Measurements from ENCODE around the gene CLEC20A.

Gene CLEC20A

DNA sequence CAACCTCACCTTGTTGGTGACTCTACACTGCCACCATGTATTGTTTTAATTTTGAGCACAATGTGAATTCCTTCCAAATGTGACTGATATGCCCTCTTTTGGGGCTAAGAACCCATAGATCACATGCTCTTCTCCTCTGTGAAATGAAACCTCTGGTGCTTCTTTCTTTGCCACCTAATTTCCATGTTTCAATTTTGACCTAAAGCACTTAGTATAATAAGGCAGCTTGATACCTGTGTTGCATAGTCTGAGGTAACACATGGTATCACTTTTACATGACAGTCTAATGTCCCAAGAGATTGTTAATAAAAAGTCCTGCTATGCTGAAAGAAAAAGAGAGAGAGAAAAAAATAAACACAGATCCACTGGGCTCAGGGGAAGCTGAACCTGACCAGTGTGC is 24.2 kb downstream of the CLEC20A start:
- no peak for DNase-seq (ENCODE audit: low read depth)

DNA sequence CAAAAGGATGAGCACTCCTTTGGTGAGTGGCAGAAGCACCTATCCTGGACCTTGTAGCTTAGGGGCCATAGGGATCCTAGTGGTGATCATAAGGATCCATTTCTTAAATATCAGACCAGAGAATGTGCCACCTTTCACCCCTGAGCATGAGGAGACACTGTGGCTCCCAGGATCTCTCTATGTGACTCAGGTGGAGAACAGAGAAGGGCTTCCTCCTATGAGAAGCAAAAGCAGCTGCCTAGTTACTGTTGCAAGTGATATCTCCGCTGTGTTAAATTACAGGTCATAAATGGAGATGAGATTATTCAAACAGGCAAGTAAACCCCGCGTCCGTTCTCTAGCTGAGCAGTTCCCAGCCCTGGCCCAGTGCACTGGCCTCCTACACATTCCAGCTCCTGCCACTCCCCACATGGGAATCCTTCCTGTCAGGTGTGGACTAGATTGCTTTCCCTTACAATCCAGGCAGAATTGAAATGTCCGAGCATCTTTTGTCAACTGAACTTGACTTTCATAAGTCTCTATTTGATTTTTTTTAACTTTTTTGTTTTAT is 26.3 kb downstream of the CLEC20A start:
- no peak for DNase-seq (ENCODE audit: low read depth)

DNA sequence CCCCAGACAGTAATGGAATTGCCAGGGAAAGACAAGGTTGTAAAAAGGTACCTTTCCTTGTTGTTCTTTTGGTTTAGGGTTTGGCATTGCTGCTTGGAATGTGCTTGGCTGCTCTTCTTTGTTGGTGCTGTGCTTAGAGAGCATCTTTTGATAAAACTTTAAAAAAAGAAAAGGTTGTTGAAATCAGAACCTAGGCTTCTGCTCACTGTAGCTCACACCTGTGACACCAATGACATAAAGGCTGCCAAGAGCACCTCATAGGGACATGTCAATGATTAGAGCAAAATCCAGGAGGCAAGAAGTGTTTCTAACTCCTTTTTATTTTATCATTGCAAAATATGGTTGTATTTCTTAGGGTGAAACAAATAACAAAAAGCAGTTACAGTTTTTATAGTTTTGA is 28.9 kb downstream of the CLEC20A start:
- DNase-seq (ENCODE audit: low read depth) = no peak

DNA sequence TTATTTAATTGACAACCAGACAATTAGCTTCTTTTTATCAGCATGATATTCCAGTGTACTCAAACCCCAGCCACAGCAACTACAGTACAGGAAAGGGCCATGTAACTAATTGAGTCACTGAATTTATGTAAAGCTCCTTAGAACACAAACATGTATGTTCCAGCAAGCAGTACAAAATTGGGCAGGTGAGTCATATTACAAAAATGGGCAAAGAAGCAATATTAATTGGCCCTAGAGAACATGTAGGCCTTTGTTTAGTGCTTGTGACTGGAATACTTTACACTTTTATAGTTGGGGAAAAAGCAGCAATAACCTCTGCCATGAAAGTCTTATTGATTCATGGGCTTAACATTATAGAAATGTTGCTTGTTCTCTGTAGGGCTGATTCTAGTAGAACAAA is 31.8 kb downstream of the CLEC20A start:
- DNase-seq (ENCODE audit: low read depth) = no peak

DNA sequence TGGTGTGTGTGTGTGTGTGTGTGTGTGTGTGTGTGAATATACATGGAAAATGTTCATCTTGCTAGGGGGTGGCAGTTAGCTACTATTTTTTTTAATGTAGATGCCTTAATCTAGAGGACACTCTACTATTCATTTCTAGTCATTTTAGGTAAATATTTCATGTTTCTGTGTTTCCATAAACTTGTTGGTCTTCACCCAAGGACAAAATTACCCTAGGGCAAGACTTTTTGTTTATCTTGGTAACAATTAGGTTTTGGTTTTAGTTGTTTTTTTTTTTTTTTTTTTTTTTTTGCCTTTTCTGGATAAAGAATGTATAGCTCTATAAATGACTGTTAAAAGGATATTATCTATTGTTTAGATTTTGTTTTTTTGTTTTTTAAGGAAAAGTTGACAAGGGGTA is 32.2 kb downstream of the CLEC20A start:
- DNase-seq (ENCODE audit: low read depth) = no peak

DNA sequence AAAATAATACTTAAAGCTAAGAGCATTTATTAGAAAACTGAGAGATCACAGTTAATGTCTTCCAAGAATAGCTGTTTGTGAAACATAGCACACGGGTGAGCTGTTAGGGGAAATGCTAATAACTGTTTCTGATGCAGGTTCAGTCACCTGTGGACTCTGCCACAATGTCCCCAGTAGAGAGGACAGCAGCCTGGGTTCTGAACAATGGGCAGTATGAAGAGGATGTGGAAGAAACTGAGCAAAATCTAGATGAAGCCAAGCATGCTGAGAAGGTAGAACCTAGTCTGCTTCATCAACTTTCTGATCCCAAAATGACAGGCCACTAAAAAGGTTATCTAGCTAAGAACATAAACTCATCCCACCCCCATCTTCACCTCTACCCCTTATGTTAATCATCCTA is 32.6 kb downstream of the CLEC20A start:
- DNase-seq (ENCODE audit: low read depth) = no peak

DNA sequence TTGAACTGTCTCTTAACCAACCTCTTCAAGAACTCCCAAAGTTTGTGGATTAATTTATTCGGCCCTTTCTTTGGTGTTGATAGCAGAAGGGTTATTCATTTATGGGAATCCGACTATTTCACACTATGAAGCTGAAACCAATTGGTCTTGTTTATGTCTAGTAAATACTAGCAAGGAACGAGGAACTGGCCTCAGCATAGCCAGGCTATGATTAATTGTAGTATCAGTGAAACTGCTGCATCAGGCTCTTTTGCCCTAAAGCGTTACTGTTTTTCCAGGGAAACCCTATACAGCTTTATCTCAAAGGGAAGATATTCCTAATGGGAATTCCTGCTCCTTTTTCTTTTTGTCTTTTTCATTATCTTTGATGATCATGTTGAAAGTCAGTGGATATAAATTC is 35.1 kb downstream of the CLEC20A start:
- DNase-seq (ENCODE audit: low read depth) = no peak

DNA sequence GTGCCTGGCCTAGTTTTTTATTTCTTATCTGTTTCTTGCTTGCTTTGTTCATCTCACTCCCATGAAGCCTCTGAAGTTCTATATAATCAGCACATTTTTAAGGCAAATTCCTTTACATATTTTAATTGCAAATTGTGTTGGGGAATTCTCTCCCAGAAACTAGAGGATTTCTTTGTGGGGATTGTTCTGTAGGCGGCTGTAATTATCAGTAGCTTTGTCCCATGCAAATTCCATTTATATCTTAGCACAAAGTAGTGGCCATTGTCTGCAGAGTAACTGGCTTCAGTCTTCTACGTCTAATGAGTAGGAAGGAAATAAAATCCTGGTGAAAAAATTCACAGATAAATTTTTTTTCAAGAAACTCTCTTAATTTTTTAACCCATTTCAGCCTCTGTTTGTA is 35.7 kb downstream of the CLEC20A start:
- no peak for DNase-seq (ENCODE audit: low read depth)

DNA sequence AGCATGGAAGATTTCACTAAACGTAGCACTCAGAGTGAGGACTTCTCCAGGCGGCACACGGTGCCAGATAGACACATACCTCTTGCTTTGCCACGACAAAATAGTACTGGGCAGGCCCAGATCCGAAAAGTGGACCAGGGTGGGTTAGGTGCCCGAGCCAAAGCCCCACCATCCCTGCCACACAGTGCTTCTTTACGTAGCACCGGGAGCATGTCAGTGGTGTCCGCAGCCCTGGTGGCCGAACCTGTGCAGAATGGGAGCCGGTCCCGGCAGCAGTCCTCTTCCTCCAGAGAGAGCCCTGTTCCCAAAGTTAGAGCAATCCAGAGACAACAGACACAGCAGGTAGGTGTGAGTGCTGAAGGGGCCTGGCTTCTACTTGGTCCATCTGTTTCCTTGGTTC is 38.6 kb downstream of the CLEC20A start:
- DNase-seq (ENCODE audit: low read depth) = no peak

DNA sequence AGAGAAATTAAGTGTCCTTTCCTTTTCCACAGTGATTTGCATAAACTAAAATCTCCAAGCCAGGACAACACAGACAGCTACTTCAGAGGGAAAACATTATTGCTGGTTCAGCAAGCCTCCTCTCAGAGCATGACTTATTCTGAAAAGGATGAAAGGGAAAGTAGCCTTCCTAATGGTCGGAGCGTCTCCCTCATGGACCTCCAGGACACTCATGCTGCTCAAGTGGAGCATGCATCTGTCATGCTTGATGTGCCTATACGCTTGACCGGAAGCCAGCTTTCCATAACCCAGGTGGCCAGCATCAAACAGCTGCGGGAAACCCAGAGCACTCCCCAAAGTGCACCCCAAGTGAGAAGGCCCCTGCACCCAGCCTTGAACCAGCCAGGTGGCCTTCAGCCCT is 39.1 kb downstream of the CLEC20A start:
- DNase-seq (ENCODE audit: low read depth) = no peak

DNA sequence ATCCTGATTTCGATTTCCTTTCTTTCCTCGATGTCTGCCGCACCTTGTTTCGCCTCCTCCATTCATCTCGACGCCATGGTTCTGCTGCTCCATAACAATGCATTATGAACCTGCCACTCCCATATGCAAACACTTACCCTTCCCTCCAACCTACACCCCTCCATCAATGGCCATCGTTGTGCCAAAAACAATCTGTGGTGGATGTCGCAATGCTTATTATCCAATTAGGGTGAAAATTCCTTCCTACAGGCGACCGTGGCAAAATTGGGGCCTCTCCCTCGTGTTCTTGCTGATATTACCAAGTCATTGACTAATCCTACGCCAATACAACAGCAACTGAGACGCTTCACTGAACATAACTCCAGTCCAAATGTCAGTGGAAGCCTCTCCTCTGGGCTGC is 40.3 kb downstream of the CLEC20A start:
- no peak for DNase-seq (ENCODE audit: low read depth)

DNA sequence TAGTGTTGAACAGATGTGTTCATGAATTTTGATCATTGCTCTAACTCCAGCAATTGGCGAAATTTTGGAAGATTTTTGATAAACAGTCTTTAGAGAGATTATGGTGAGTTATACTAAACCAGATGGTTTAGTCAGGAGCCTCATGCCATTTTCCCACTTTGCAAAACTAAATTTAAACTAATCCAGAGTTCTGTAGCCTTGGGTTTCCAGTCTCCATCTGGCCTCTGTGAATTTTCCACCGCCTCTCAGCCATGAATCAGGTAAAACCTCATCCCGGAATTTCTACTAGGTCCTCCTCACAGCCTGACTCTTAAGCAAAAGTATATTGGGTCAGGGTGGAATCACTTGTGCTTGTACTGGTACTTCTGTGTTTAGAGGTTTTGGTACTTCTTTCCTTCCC is 44.8 kb downstream of the CLEC20A start:
- no peak for DNase-seq (ENCODE audit: low read depth)

DNA sequence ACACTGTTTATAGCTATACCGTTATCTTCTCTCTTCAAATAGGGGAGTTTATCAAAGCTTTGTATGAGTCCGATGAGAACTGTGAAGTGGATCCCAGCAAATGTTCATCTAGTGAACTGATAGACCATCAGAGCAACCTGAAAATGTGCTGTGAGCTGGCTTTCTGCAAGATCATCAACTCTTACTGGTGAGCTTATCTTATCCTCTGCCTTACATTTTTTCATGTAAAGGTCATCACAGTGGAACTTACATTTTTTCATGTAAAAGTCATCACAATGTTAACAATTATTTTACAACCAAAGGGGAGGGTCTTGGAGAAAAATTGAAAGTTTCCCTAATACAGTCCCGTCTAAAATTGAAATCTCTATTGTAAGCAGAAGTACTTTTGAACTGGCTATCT is 45.2 kb downstream of the CLEC20A start:
- no peak for DNase-seq (ENCODE audit: low read depth)

DNA sequence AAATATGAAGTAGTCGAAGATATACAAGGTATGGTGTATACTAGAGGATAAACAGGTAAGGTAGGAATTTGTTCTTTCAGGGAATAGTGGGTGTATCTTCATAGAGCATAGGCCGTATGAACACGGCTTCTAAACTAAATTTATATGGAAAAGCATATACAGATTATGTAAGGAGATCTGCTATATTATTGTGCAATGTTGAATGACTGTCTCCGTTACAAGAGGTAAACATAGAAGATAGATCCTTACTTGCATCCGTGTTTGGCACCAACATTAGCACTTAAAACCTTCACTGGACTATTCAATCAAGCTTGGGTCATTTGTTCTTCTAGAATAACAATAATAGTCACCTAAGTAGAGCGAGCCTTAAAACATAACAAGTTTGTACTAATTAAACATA is 45.9 kb downstream of the CLEC20A start:
- no peak for DNase-seq (ENCODE audit: low read depth)

DNA sequence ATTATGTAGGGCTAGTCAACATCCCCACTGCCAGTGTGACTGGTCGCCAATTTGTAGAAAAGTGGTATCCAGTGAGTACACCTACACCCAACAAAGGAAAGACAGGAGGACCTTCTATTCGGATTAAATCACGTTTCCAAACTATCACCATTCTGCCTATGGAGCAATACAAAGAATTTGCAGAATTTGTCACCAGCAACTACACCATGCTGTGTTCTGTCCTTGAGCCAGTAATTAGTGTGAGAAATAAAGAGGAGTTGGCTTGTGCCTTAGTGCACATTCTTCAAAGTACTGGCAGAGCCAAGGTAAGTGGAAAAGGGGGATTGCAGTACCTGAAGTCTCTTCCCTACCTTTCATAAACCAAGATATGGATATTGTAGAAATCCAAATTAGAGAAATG is 53.8 kb downstream of the CLEC20A start:
- no peak for DNase-seq (ENCODE audit: low read depth)

DNA sequence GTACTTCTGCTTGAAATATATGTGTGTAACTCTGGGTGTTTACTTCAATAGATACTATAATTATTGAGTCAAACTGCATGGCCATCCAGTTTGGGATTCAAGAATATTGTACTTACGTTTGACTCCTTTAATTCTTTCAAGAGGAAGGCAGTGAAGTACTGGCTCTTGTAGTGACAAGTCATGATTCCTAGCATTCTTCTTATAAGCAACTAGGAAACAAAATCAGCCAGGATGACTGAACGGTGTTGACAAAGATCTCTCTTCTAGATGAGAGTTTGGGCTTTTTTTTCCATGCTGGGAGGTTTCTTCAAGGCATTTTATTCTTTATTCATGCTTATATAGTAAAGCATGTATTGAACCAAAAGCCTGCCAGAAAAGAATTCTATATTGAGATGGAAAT is 58.3 kb downstream of the CLEC20A start:
- DNase-seq (ENCODE audit: low read depth) = no peak

DNA sequence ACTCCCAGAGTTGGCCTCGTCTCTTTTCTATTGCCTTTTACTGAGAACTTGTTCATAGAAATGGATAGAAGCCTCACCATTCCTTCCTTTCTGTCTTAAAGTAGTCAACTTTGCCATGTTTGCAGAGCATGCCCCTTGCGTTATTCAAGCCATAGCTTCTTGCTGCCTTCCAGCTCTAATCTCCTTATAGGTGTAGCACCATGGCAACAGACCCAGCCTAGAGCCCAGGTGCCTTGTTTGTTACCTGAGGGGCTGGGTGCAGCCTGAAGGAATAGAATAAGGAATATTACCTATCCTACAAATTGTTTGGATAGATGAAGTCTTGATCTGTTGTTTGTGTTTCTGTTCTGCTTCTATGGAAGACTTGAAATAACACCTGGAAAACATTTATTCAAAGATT is 59.9 kb downstream of the CLEC20A start:
- no peak for DNase-seq (ENCODE audit: low read depth)

DNA sequence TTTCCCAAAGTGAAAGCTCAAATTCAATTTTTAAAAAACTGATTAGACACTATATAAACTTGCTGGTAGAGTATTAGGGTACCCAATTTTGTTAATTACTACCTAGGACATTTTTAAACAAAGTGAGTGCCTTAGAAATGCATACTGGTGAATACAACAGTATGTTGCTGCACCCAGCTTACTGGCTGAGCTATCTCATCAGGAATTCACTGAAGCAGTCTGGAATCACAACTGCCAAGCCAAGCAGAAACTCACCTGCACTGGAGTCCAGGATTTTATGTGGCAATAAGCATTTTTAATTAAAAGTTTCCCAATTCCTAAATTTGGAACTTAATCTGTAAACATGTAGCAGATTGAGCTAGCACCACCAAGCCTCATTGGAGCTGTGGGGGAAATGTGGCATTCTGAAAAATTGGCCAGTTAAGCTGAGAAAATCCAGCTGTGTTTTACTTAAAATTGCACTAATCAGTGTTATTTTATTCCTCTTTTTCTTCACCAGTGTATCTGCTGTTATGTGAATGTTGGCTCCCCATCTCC is 61.8 kb downstream of the CLEC20A start:
- DNase-seq (ENCODE audit: low read depth) = no peak

DNA sequence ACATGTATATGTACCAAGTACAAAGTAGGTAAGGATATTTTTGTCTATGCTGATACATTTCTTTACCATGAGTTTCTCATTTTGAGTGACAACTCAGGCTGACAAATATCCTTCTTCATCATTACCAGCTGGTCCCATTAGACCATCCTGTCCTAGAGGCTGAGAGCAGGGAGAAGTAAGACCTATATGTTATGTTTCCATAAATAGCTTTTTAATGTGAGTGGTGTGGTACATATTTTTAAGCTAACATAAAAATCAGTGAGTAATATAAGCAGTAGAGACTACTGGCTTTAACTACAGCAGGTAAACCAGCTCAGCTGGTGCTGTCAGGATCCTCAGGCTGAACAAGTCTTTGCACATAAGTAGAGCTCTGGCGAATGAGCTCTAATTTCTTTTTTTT is 62.4 kb downstream of the CLEC20A start:
- no peak for DNase-seq (ENCODE audit: low read depth)
